ENCODE results near the gene DGKH.

DNA sequence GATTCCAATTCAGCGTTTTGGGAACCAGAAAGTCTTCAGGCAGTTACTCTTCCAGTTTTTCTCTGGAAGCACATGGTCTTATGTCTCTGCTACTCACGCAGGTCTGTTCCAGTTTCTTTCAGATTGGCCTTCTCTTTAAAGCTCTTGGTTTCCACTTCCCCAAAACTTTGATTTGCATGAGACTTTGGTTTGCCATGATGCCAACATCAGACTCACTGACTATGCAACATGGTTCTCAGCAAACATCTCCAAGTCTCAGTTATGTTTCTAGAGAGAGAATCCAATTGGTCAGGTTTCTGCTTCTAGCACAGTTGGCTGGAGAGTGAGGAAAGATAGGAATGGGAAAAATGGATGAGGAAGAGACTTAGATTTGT is 226.6 kb downstream of the DGKH start:
- TF ChIP-seq CTCF (IDR thresholded peaks at IDR 0.05) (no peak), POLR2A (IDR thresholded peaks at IDR 0.05) (no peak)
